NT2/D1 (cell line): ENCODE results near the gene CAPN14.

Experiments used
- DNase-seq: peaks from one replicate; pipeline ENCODE4 v3.0.0-alpha.2; 2011; ENCODE audit warnings: low read depth, low spot score
- H3K27me3 ChIP-seq: 2 replicates; pipeline ENCODE4 v1.6.0; 2011; ENCODE audit warnings: mild to moderate bottlenecking; ENCODE audit not compliant: insufficient read length, insufficient read depth
- H3K36me3 ChIP-seq: 2 replicates; pipeline ENCODE4 v1.6.1; 2011; ENCODE audit warnings: mild to moderate bottlenecking, low read length, mixed read lengths; ENCODE audit not compliant: insufficient read depth, insufficient read length
- H3K4me1 ChIP-seq: 2 replicates; pipeline ENCODE4 v1.5.1; 2011; ENCODE audit not compliant: insufficient read depth, insufficient read length
- H3K4me3 ChIP-seq: 2 replicates; pipeline ENCODE4 v1.5.1; 2011; ENCODE audit warnings: low read depth; ENCODE audit not compliant: insufficient read length
- H3K9ac ChIP-seq: 2 replicates; pipeline ENCODE4 v1.6.0; 2011; ENCODE audit warnings: low read depth; ENCODE audit not compliant: insufficient read length
- H3K9me3 ChIP-seq: 2 replicates; pipeline ENCODE4 v1.5.1; 2011; ENCODE audit warnings: mild to moderate bottlenecking, low read length; ENCODE audit not compliant: insufficient read depth
- SUZ12 ChIP-seq: IDR thresholded peaks from 2 replicates; pipeline ENCODE4 v1.6.1; 2011; ENCODE audit not compliant: insufficient read length, insufficient read depth; ENCODE audit errors: extremely low read depth
- YY1 ChIP-seq: IDR thresholded peaks from 2 replicates; pipeline ENCODE4 v1.6.1; 2011; ENCODE audit not compliant: insufficient read length, insufficient read depth
- ZNF274 ChIP-seq: IDR thresholded peaks from 2 replicates; pipeline ENCODE4 v1.6.1; 2011; ENCODE audit warnings: mild to moderate bottlenecking, low read depth, low read length

The CAPN14 gene

DNA sequence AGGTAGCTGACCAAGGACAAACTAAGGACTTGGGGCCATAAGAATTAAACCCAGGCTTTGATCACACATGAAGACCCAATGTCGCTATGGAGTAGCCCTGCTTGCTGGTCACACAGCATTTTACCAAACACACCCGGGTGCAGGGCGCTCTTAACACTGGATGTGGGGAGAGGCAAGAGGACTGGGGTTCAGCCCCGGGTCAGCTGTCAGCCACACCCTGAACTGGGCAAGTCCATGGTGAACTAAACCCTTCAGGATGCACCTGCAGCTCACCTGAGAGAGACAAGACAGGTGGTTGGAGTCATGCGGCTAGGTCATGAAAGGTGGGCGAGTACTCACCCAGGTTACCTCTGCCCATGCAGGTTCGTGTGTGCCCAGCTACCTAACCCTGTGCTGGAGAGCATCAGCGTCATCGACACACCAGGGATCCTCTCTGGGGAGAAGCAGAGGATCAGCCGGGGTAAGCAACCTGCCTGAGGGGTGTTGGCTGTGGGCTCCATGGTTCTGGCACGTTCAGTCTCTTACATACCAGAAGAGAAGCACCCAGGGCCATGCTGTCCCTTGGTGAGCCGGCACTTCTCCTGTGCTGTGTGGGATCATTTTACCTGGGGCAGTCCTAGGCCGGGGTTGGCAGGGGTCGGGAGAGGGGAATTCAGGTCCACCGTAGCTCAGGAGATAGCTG lies 31.8 kb upstream of the CAPN14 start:
- Histone ChIP-seq H3K4me1 (peaks cover 10% of the 10 kb centered on the region), H3K27me3 (no peaks in the 10 kb centered on the region), H3K9me3 (no peaks in the 10 kb centered on the region), H3K4me3 (no peak overlapping the region), H3K9ac (no peak overlapping the region), H3K36me3 (peaks cover 19% of the 10 kb centered on the region)
- no peak for DNase-seq
- TF ChIP-seq YY1, result no peak
- TF ChIP-seq SUZ12, result no peak
- no peak for TF ChIP-seq ZNF274

DNA sequence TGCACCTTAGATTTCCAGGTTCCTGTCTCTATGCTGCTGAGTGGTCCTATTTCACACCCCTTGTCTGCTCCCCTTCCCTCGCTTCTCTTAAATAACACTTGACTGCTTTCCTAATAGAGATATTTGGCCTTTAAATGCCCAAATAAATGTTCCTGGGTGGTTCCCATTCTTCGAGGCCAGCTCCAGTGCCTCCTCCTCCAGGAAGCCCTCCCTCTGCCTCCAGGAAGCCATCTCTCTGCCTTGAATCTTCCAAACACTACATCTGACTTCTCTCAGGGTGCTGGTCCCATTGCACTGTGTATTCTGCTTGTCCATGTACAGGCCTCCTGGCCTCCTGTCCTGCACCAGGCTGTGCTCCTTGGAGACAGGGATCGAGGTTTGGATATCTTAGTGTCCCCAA lies 30.8 kb upstream of the CAPN14 start:
- DNase-seq, result no peak
- H3K9me3 ChIP-seq, result no peaks in the 10 kb centered on the region
- no peak overlapping the region for H3K9ac ChIP-seq
- no peaks in the 10 kb centered on the region for H3K27me3 ChIP-seq
- H3K4me3 ChIP-seq, result no peak overlapping the region
- TF ChIP-seq ZNF274, result no peak
- TF ChIP-seq YY1, result no peak
- TF ChIP-seq SUZ12, result no peak
- H3K36me3 ChIP-seq, result peaks cover 19% of the 10 kb centered on the region
- peaks cover 5% of the 10 kb centered on the region for H3K4me1 ChIP-seq

DNA sequence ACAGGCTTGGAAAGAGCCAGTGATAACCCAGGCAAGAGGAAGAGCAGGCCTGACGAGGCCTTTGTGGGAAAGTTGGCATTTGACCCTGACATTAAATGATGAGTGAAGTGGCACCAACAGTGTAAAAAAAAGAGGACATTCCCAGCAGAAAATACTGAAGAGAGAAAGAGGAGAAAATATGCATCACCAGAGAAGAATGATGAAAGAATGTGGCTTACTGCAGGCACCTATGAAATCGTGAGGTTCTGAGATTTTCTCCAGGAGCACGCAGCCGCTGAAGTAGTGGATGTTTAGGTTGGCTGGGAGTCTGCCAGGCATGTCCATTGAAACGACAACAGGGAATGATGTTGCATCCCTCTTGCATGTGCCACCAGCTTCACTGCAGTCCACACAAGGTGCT lies 30.4 kb upstream of the CAPN14 start:
- no peaks in the 10 kb centered on the region for H3K9me3 ChIP-seq
- H3K27me3 ChIP-seq, result no peaks in the 10 kb centered on the region
- H3K4me1 ChIP-seq, result peaks cover 3% of the 10 kb centered on the region
- no peak overlapping the region for H3K4me3 ChIP-seq
- peaks cover 19% of the 10 kb centered on the region for H3K36me3 ChIP-seq
- TF ChIP-seq ZNF274, result no peak
- no peak for TF ChIP-seq YY1
- TF ChIP-seq SUZ12, result no peak
- no peak for DNase-seq
- H3K9ac ChIP-seq, result no peak overlapping the region

DNA sequence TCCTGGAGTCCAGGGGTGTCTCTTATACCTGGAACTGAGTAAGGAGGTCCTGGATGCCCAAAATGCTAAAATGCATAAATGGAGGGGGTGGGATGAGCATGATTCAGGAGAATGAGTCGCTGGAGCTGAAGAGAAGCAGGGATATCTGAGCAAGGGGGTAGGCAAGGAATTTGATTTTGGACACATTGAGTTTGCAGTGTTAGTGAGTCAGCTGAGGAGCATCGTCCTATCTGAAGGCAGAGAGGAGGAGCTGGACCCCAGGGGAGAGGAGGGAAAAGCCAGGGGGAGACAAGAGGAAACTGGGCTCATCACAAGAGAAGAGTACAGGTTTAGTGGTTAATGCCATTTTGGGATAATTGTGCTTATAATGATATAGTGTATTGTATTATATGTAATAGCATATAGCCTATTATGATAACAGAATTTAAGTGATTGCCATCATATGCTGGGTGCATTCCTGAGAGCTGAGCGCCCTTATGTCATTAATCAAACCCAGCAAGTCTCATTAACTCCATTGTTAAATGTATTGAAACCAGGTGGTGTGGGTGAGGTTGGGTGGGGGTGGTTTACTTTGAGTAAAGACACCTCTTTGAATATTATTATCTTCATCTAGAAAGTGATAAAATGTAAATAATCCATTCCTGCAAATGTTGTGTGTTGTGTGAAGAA lies 29.0 kb upstream of the CAPN14 start:
- H3K9me3 ChIP-seq, result no peaks in the 10 kb centered on the region
- H3K27me3 ChIP-seq, result no peaks in the 10 kb centered on the region
- H3K36me3 ChIP-seq, result peaks cover 19% of the 10 kb centered on the region
- DNase-seq, result no peak
- TF ChIP-seq ZNF274, result no peak
- TF ChIP-seq YY1, result no peak
- TF ChIP-seq SUZ12, result no peak
- H3K4me3 ChIP-seq, result no peak overlapping the region
- H3K4me1 ChIP-seq, result no peaks in the 10 kb centered on the region
- no peak overlapping the region for H3K9ac ChIP-seq

DNA sequence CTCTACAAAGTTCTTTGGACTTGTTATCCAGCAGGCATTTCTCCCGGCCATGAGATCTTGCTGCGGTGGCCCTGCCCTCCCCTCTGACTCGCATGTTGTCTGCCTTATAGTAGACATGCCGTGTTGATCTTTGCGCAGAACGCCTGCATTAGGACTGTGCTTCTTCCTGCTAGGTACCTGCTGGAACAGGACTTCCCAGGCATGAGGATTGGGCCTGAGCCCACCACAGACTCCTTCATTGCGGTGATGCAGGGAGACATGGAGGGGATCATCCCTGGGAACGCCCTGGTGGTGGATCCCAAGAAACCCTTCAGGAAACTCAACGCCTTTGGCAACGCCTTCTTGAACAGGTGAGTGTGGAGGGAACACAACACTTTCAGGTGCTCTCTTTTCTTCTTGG lies 26.8 kb upstream of the CAPN14 start:
- TF ChIP-seq ZNF274 (no peak), YY1 (no peak), SUZ12 (no peak)
- Histone ChIP-seq H3K27me3 (no peaks in the 10 kb centered on the region), H3K4me3 (no peak overlapping the region), H3K4me1 (no peaks in the 10 kb centered on the region), H3K9me3 (no peaks in the 10 kb centered on the region), H3K9ac (no peak overlapping the region), H3K36me3 (peaks cover 3% of the 10 kb centered on the region)
- DNase-seq, result no peak

DNA sequence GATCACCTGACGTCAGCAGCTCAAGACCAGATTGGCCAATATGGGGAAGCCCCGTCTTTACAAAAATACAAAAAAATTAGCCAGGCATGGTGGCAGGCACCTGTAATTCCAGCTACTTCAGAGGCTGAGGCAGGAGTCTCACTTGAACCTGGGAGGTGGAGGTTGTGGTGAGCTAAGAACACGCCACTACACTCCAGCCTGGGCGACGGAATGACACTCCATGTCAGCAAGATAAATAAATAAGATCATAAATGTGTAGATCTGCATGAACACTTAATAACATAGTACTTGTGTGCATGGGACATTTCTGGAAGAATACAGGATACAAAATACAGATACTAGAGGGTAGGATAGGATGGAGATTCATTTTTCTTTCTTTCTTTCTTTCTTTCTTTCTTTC lies 25.7 kb upstream of the CAPN14 start:
- no peak for DNase-seq
- Histone ChIP-seq H3K9ac (no peak overlapping the region), H3K4me3 (no peak overlapping the region), H3K36me3 (peaks cover 7% of the 10 kb centered on the region), H3K4me1 (no peaks in the 10 kb centered on the region), H3K27me3 (no peaks in the 10 kb centered on the region), H3K9me3 (no peaks in the 10 kb centered on the region)
- TF ChIP-seq SUZ12 (no peak), ZNF274 (no peak), YY1 (no peak)

DNA sequence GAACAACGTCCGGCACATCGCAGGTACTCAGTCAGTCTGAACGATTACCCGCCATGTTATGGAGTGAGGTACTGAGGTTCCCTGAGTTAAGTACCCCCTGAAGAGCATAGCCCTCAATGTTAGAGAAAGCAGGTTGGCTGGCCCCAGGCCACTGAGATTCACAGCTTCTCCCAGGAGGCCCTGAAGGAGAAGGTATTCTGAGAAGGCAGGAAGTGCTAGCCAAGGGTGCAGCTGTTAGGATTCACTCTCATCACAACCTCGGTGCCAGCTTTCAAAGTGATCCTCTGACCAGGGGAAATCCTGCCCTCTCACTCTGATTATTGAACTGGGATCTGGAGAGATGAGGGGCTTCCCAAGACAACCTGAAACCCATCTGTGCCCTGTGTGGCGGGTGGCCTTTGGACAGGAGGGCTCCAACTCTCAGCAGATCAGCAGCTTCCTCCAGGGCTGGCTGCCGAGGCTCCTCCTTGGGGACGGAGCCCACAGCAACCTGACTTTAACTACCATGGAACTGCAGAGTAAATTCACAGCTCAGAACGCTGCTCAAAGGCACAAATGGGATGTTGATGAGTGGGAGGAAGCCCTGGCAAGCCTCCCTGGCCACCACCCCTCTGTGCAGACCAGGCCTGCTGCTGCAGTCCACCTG lies 24.4 kb upstream of the CAPN14 start:
- Histone ChIP-seq H3K9me3 (no peaks in the 10 kb centered on the region), H3K36me3 (peaks cover 7% of the 10 kb centered on the region), H3K9ac (no peak overlapping the region), H3K27me3 (no peaks in the 10 kb centered on the region), H3K4me1 (no peaks in the 10 kb centered on the region), H3K4me3 (no peak overlapping the region)
- no peak for DNase-seq
- TF ChIP-seq ZNF274, result no peak
- TF ChIP-seq YY1, result no peak
- TF ChIP-seq SUZ12, result no peak
